GM23248 (cell line): ENCODE measurements around the gene SNRNP200.

Experiments used
- EZH2 ChIP-seq: fragments of 200-600 bp; sonication (generic); IDR thresholded peaks from 2 replicates; pipeline ENCODE4 v1.6.1; 2018; ENCODE audit warnings: antibody characterized with exemption, mild to moderate bottlenecking; ENCODE audit not compliant: insufficient read depth, poor library complexity, severe bottlenecking
- EZH2phosphoT487 ChIP-seq: fragments of 200-600 bp; sonication (generic); IDR thresholded peaks from 2 replicates; pipeline ENCODE4 v1.6.1; 2018; ENCODE audit warnings: antibody characterized with exemption, moderate library complexity, mild to moderate bottlenecking, low read depth; ENCODE audit not compliant: insufficient read depth

DNA sequence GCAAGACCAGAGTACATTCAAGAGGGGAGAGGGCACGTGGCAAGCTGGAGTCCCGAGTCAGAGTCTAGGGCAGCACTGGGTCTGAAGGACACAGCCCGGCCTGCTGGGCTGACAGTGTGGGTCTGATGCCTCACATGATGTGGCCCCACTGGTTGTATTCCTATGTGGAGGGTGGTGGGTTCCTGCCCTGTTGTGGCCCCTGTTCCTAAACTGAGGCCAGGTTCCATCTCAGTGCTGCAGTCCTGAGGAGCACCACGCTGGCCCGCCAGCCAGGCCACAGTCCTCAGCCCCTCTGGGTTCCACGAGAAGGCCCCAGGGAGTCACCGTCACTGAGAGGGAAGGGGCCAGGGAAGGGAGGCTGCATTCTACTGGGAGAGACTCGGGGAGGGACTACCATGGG, 52.8 kb downstream of the SNRNP200 start:
- TF ChIP-seq EZH2 (no peak), EZH2phosphoT487 (no peak)
